WTC11 (cell line): ENCODE results near the gene HRH1.

Source experiments
- CTCF ChIP-seq: fragments of 200-600 bp; IDR thresholded peaks from 2 replicates; pipeline ENCODE4 v1.8.0; 2022; ENCODE audit warnings: antibody characterized with exemption
- E2F1 ChIP-seq: sonication (generic); formaldehyde crosslinking; IDR thresholded peaks from 2 replicates; pipeline ENCODE4 v1.8.0; 2022; ENCODE audit warnings: mild to moderate bottlenecking, missing genetic modification reagents
- ELF4 ChIP-seq: sonication (generic); formaldehyde crosslinking; IDR thresholded peaks from 2 replicates; pipeline ENCODE4 v1.8.1; 2022; ENCODE audit warnings: low read depth, mild to moderate bottlenecking, moderate library complexity, missing genetic modification reagents
- EMX1 ChIP-seq: fragments of 250-450 bp; sonication (Bioruptor Pico); IDR thresholded peaks from 2 replicates; pipeline ENCODE4 v1.8.0; 2021; ENCODE audit warnings: mild to moderate bottlenecking
- ESRRA ChIP-seq: sonication (generic); formaldehyde crosslinking; IDR thresholded peaks from 2 replicates; pipeline ENCODE4 v1.8.1; 2022; ENCODE audit warnings: mild to moderate bottlenecking, missing genetic modification reagents, borderline replicate concordance
- IRF1 ChIP-seq: sonication (generic); formaldehyde crosslinking; IDR thresholded peaks from 2 replicates; pipeline ENCODE4 v1.8.0; 2023; ENCODE audit warnings: missing genetic modification reagents
- JUN ChIP-seq: sonication (generic); formaldehyde crosslinking; IDR thresholded peaks from 2 replicates; pipeline ENCODE4 v1.8.0; 2023; ENCODE audit warnings: mild to moderate bottlenecking, missing genetic modification reagents
- MAX ChIP-seq: sonication (generic); formaldehyde crosslinking; IDR thresholded peaks from 2 replicates; pipeline ENCODE4 v1.8.0; 2022; ENCODE audit warnings: mild to moderate bottlenecking, missing genetic modification reagents
- SP1 ChIP-seq: sonication (generic); formaldehyde crosslinking; conservative IDR thresholded peaks from 2 replicates; pipeline ENCODE4 v1.8.1; 2022; ENCODE audit warnings: missing genetic modification reagents
- USF2 ChIP-seq: sonication (generic); formaldehyde crosslinking; IDR thresholded peaks from 2 replicates; pipeline ENCODE4 v1.8.1; 2023; ENCODE audit warnings: mild to moderate bottlenecking, missing genetic modification reagents, moderate library complexity

- no peak for TF ChIP-seq CTCF
- no peak for TF ChIP-seq SP1
- no peak for TF ChIP-seq USF2 (CRISPR knock-in tag)
- TF ChIP-seq IRF1: no peak
- TF ChIP-seq E2F1 (CRISPR knock-in tag): no peak
- TF ChIP-seq EMX1 (CRISPR knock-in tag): no peak
- no peak for TF ChIP-seq JUN (CRISPR knock-in tag)
- TF ChIP-seq ESRRA (CRISPR knock-in tag): no peak
- no peak for TF ChIP-seq ELF4 (CRISPR knock-in tag)
- no peak for TF ChIP-seq MAX (CRISPR knock-in tag)
Measured at GRCh38 chr3:11152301-11152700, 2.0 kb upstream of the HRH1 start.
